ENCODE measurements around the gene PAF1.
"Not testable (repeated sequence)": the region's sequence is repeated elsewhere in the genome, so short reads cannot be mapped to it uniquely, and the experiment has no call there.

The PAF1 gene

GRCh38 chr19:39351537-39352064, 39.3 kb downstream of the PAF1 start:
- peak; percentile 60 to 62 for DNase-seq

GRCh38 chr19:39350156-39350555, 40.8 kb downstream of the PAF1 start:
- TF ChIP-seq GATA1 (IDR thresholded peaks at IDR 0.05; ENCODE audit: low read depth, low read length) (no peak), POLR2A (IDR thresholded peaks at IDR 0.05; ENCODE audit: low read length) (no peak)
- no peak for DNase-seq

More at GRCh38 chr19:39351537-39352064, 39.3 kb downstream of the PAF1 start:
- TF ChIP-seq GATA1 (IDR thresholded peaks at IDR 0.05; ENCODE audit: low read depth, low read length) (no peak), POLR2A (IDR thresholded peaks at IDR 0.05; ENCODE audit: low read length) (no peak)

- TF ChIP-seq GATA1 (IDR thresholded peaks at IDR 0.05; ENCODE audit: low read depth, low read length): no peak
- TF ChIP-seq POLR2A (IDR thresholded peaks at IDR 0.05; ENCODE audit: low read length): no peak
- no peak for DNase-seq
Observed at GRCh38 chr19:39349326-39349725, 41.6 kb downstream of the PAF1 start.

- TF ChIP-seq POLR2A (IDR thresholded peaks at IDR 0.05; ENCODE audit: low read length): no peak
- no peak for TF ChIP-seq GATA1 (IDR thresholded peaks at IDR 0.05; ENCODE audit: low read depth, low read length)
Observed at GRCh38 chr19:39347332-39348164, 43.4 kb downstream of the PAF1 start.

GRCh38 chr19:39345956-39346355, 45.0 kb downstream of the PAF1 start:
- no peak for DNase-seq
- no peak for TF ChIP-seq POLR2A (IDR thresholded peaks at IDR 0.05; ENCODE audit: low read length)
- no peak for TF ChIP-seq GATA1 (IDR thresholded peaks at IDR 0.05; ENCODE audit: low read depth, low read length)

More at GRCh38 chr19:39347332-39348164, 43.4 kb downstream of the PAF1 start:
- DNase-seq: peak; percentile 71 to 87

- DNase-seq: peak in 1 of 2 experiments; percentile 61
- TF ChIP-seq POLR2A (IDR thresholded peaks at IDR 0.05; ENCODE audit: low read length) (no peak), GATA1 (IDR thresholded peaks at IDR 0.05; ENCODE audit: low read depth, low read length) (no peak)
Observed at GRCh38 chr19:39342647-39343305, 48.1 kb downstream of the PAF1 start.

- TF ChIP-seq GATA1 (IDR thresholded peaks at IDR 0.05; ENCODE audit: low read depth, low read length) (no peak), POLR2A (IDR thresholded peaks at IDR 0.05; ENCODE audit: low read length) (peak; percentile 96)
Observed at GRCh38 chr19:39341719-39342604, 48.9 kb downstream of the PAF1 start, which contains the start of gene SAMD4B. Gene SAMD4B, plus strand, starts transcription at chr19:39342421. Its CDS starts 14,473 bp downstream, at chr19:39356894.

GRCh38 chr19:39341129-39341718, 49.7 kb downstream of the PAF1 start:
- no peak for DNase-seq
- TF ChIP-seq GATA1 (IDR thresholded peaks at IDR 0.05; ENCODE audit: low read depth, low read length): no peak
- TF ChIP-seq POLR2A (IDR thresholded peaks at IDR 0.05; ENCODE audit: low read length): no peak

More at GRCh38 chr19:39341719-39342604, 48.9 kb downstream of the PAF1 start, which contains the start of gene SAMD4B:
- DNase-seq: peak; percentile 100

GRCh38 chr19:39340156-39340555, 50.8 kb downstream of the PAF1 start:
- not testable (repeated sequence) for DNase-seq

- TF ChIP-seq POLR2A (IDR thresholded peaks at IDR 0.05; ENCODE audit: low read length): no peak
- TF ChIP-seq GATA1 (IDR thresholded peaks at IDR 0.05; ENCODE audit: low read depth, low read length): no peak
- no peak for DNase-seq
Observed at GRCh38 chr19:39339674-39340073, 51.2 kb downstream of the PAF1 start.

- TF ChIP-seq GATA1 (IDR thresholded peaks at IDR 0.05; ENCODE audit: low read depth, low read length): no peak
- TF ChIP-seq POLR2A (IDR thresholded peaks at IDR 0.05; ENCODE audit: low read length): no peak
- DNase-seq: no peak
Observed at GRCh38 chr19:39336483-39336882, 54.4 kb downstream of the PAF1 start.
